Measurements from ENCODE around the gene RPGRIP1L.

The RPGRIP1L gene

GRCh38 chr16:53631236-53632025 is 72.2 kb downstream of the RPGRIP1L start:
- no peak for TF ChIP-seq CTCF (IDR thresholded peaks at IDR 0.05; ENCODE audit: borderline replicate concordance, control extremely low read depth, extremely low read depth, insufficient read depth, missing control alignments)
- in situ Hi-C loops (cut with MboI; ENCODE audit: low sequenced_read_pairs, unreplicated experiment): no loop called here
- DNase-seq (ENCODE audit: low spot score): no peak

GRCh38 chr16:53629607-53630312 is 73.9 kb downstream of the RPGRIP1L start:
- TF ChIP-seq CTCF (IDR thresholded peaks at IDR 0.05; ENCODE audit: borderline replicate concordance, control extremely low read depth, extremely low read depth, insufficient read depth, missing control alignments): no peak
- no peak for DNase-seq (ENCODE audit: low spot score)
- in situ Hi-C loops (cut with MboI; ENCODE audit: low sequenced_read_pairs, unreplicated experiment): no loop called here

GRCh38 chr16:53629151-53629550 is 74.5 kb downstream of the RPGRIP1L start:
- DNase-seq (ENCODE audit: low spot score): no peak
- no peak for TF ChIP-seq CTCF (IDR thresholded peaks at IDR 0.05; ENCODE audit: borderline replicate concordance, control extremely low read depth, extremely low read depth, insufficient read depth, missing control alignments)
- in situ Hi-C loops (cut with MboI; ENCODE audit: low sequenced_read_pairs, unreplicated experiment): no loop called here

- no peak for DNase-seq (ENCODE audit: low spot score)
- in situ Hi-C loops (cut with MboI; ENCODE audit: low sequenced_read_pairs, unreplicated experiment): no loop called here
- no peak for TF ChIP-seq CTCF (IDR thresholded peaks at IDR 0.05; ENCODE audit: borderline replicate concordance, control extremely low read depth, extremely low read depth, insufficient read depth, missing control alignments)
Observed at GRCh38 chr16:53626811-53627210, 76.8 kb downstream of the RPGRIP1L start.

GRCh38 chr16:53626161-53626560 is 77.5 kb downstream of the RPGRIP1L start:
- DNase-seq (ENCODE audit: low spot score): no peak
- no peak for TF ChIP-seq CTCF (IDR thresholded peaks at IDR 0.05; ENCODE audit: borderline replicate concordance, control extremely low read depth, extremely low read depth, insufficient read depth, missing control alignments)
- in situ Hi-C loops (cut with MboI; ENCODE audit: low sequenced_read_pairs, unreplicated experiment): no loop called here

- no peak for TF ChIP-seq CTCF (IDR thresholded peaks at IDR 0.05; ENCODE audit: borderline replicate concordance, control extremely low read depth, extremely low read depth, insufficient read depth, missing control alignments)
- in situ Hi-C loops (cut with MboI; ENCODE audit: low sequenced_read_pairs, unreplicated experiment): no loop called here
- no peak for DNase-seq (ENCODE audit: low spot score)
Observed at GRCh38 chr16:53625221-53625620, 78.4 kb downstream of the RPGRIP1L start.
